ENCODE results near the gene PRR33.

Gene PRR33

GRCh38 chr11:1868636-1869291, 22.9 kb downstream of the PRR33 start:
- peak overlapping the region; percentile 72 to 84 for H3K4me3 Mint-ChIP-seq
- peak overlapping the region; percentile 90 to 93 for H3K27ac Mint-ChIP-seq
- no peak for DNase-seq
- ATAC-seq (replicated peaks) = no peak
- H3K27me3 Mint-ChIP-seq = no peaks in the 10 kb centered on the region
- H3K9me3 Mint-ChIP-seq = no peaks in the 10 kb centered on the region
- peaks cover 65% of the 10 kb centered on the region for H3K36me3 Mint-ChIP-seq (ENCODE audit: insufficient read depth)
- peaks cover 66 to 84% of the 10 kb centered on the region in 2 donors for H3K4me1 Mint-ChIP-seq (ENCODE audit: low read depth in 2 of 2)

- ATAC-seq (replicated peaks) = no peak
- DNase-seq = no peak
- peak overlapping the region; percentile 77 to 93 for H3K27ac Mint-ChIP-seq
- H3K36me3 Mint-ChIP-seq (ENCODE audit: insufficient read depth) = peaks cover 63% of the 10 kb centered on the region
- no peaks in the 10 kb centered on the region for H3K9me3 Mint-ChIP-seq
- H3K4me3 Mint-ChIP-seq = peak overlapping the region; percentile 40 to 51
- no peaks in the 10 kb centered on the region for H3K27me3 Mint-ChIP-seq
- H3K4me1 Mint-ChIP-seq (ENCODE audit: low read depth in 2 of 2) = peaks cover 64 to 80% of the 10 kb centered on the region in 2 donors
Observed at GRCh38 chr11:1868056-1868635, 23.5 kb downstream of the PRR33 start.

DNA sequence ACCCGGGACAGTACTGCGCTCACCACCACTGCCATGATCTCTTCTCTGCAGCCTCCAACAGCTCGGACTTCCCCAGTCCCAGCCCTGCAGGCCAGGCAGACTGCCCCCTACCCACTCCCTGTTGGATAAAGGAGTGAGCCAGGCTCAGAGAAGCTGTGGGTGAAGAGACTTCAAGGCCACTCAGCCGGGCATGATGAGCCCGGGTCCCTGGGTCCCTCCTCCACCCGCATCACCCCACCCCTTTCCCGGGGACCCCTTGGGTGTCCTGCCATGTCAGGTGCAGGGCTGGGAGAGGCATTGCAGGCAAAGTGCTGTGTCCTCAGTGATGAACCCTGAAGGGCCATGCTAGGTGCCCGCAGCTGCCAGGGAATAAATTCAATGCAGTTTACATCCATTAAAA, 24.3 kb downstream of the PRR33 start:
- no peaks in the 10 kb centered on the region for H3K9me3 Mint-ChIP-seq
- peaks cover 58 to 75% of the 10 kb centered on the region in 2 donors for H3K4me1 Mint-ChIP-seq (ENCODE audit: low read depth in 2 of 2)
- no peak for ATAC-seq (replicated peaks)
- H3K27ac Mint-ChIP-seq = peak overlapping the region in 1 of 2 donors; percentile 79
- no peak for DNase-seq
- H3K27me3 Mint-ChIP-seq = no peaks in the 10 kb centered on the region
- H3K4me3 Mint-ChIP-seq = peak overlapping the region in 1 of 2 donors; percentile 40
- peaks cover 63% of the 10 kb centered on the region for H3K36me3 Mint-ChIP-seq (ENCODE audit: insufficient read depth)

DNA sequence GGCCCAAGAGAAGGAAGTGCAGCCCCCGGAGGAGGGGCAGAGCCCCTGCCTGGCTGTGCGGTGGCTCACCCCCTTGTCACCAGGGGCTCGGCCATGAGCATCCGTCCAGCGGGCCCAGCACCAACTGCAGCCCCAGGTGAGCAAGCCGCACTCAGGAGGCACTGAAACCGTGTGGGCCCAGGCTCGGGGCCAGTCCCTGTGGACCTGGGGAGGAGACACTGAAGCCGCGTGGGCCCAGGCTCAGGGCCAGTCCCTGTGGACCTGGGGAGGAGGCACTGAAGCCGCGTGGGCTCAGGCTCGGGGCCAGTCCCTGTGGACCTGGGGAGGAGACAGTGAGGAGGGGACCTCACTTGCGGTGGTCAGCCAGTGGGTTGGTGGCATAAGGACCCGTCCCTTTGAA, 24.9 kb downstream of the PRR33 start:
- no peak for ATAC-seq (replicated peaks)
- H3K9me3 Mint-ChIP-seq = no peaks in the 10 kb centered on the region
- H3K4me3 Mint-ChIP-seq = no peak overlapping the region
- H3K27me3 Mint-ChIP-seq = no peaks in the 10 kb centered on the region
- H3K27ac Mint-ChIP-seq = peak overlapping the region; percentile 89 to 91
- H3K36me3 Mint-ChIP-seq (ENCODE audit: insufficient read depth) = peaks cover 57% of the 10 kb centered on the region
- DNase-seq = no peak
- H3K4me1 Mint-ChIP-seq (ENCODE audit: low read depth in 2 of 2) = peaks cover 52 to 69% of the 10 kb centered on the region in 2 donors

DNA sequence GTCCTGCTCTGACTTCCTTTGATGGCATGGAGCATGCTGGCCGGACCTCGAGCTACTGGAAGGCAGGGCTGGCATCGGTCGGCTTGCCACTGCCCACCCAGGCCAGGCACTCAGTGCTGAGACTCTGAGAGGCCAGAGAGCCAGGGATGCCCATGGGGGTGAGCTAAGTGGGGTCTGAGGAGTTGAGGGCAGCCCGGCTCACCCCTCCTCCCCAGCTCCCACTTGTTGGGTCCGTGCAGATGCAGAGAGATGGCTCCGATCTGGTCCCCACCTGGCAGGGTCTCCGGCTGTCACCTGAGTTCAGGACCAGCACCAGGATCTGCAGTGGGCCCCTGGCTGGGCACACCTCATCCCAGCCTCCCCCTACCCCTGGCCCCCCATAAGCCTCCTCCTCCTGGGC, 25.5 kb downstream of the PRR33 start:
- peaks cover 51% of the 10 kb centered on the region for H3K36me3 Mint-ChIP-seq (ENCODE audit: insufficient read depth)
- peaks cover 47 to 64% of the 10 kb centered on the region in 2 donors for H3K4me1 Mint-ChIP-seq (ENCODE audit: low read depth in 2 of 2)
- H3K27ac Mint-ChIP-seq = peak overlapping the region; percentile 89 to 91
- peak overlapping the region; percentile 6 to 75 for H3K4me3 Mint-ChIP-seq
- no peak for DNase-seq
- no peaks in the 10 kb centered on the region for H3K9me3 Mint-ChIP-seq
- ATAC-seq (replicated peaks) = no peak
- H3K27me3 Mint-ChIP-seq = no peaks in the 10 kb centered on the region

- DNase-seq = no peak
- Mint-ChIP-seq H3K36me3 (ENCODE audit: insufficient read depth) (peaks cover 41% of the 10 kb centered on the region), H3K4me3 (peak overlapping the region; percentile 46 to 75), H3K27me3 (no peaks in the 10 kb centered on the region), H3K9me3 (no peaks in the 10 kb centered on the region), H3K27ac (peak overlapping the region; percentile 84 to 91), H3K4me1 (ENCODE audit: low read depth in 2 of 2) (peaks cover 36 to 52% of the 10 kb centered on the region in 2 donors)
- ATAC-seq (replicated peaks) = no peak
Observed at GRCh38 chr11:1864831-1865665, 26.6 kb downstream of the PRR33 start.

DNA sequence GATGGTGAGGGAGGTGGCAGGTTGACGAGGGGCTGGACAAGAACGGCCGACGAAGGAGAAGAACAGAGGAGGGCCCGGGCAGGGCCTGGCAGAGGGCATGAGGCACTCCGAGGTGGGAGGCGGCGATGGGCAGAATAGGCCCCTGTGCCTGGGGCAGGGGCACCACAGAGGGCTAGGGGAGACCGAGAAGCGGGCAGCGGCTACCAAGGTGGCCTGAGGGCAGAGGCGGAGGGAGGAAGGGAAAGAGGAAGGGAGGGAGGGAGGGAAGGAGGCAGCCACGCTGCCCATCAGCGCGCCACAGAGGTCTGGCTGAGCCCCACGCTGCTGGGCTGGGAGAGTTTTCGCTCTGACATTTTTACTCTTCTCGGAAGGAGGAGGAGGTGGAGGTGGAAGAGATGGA, 27.5 kb downstream of the PRR33 start:
- ATAC-seq (replicated peaks) (no peak), DNase-seq (no peak)
- H3K9me3 Mint-ChIP-seq = no peaks in the 10 kb centered on the region
- peak overlapping the region; percentile 8 to 91 for H3K27ac Mint-ChIP-seq
- H3K27me3 Mint-ChIP-seq = no peaks in the 10 kb centered on the region
- peaks cover 30 to 44% of the 10 kb centered on the region in 2 donors for H3K4me1 Mint-ChIP-seq (ENCODE audit: low read depth in 2 of 2)
- peaks cover 33% of the 10 kb centered on the region for H3K36me3 Mint-ChIP-seq (ENCODE audit: insufficient read depth)
- peak overlapping the region in 1 of 2 donors; percentile 75 for H3K4me3 Mint-ChIP-seq

GRCh38 chr11:1863352-1864216, 28.1 kb downstream of the PRR33 start:
- H3K9me3 Mint-ChIP-seq = no peaks in the 10 kb centered on the region
- no peaks in the 10 kb centered on the region for H3K27me3 Mint-ChIP-seq
- H3K4me3 Mint-ChIP-seq = peak overlapping the region in 1 of 2 donors; percentile 50
- peaks cover 26 to 42% of the 10 kb centered on the region in 2 donors for H3K4me1 Mint-ChIP-seq (ENCODE audit: low read depth in 2 of 2)
- peak overlapping the region; percentile 74 to 91 for H3K27ac Mint-ChIP-seq
- peaks cover 26% of the 10 kb centered on the region for H3K36me3 Mint-ChIP-seq (ENCODE audit: insufficient read depth)
- DNase-seq (no peak), ATAC-seq (replicated peaks) (peak; percentile 59)

- DNase-seq (no peak), ATAC-seq (replicated peaks) (no peak)
- H3K27ac Mint-ChIP-seq = peak overlapping the region; percentile 74 to 91
- no peaks in the 10 kb centered on the region for H3K27me3 Mint-ChIP-seq
- no peaks in the 10 kb centered on the region for H3K9me3 Mint-ChIP-seq
- H3K36me3 Mint-ChIP-seq (ENCODE audit: insufficient read depth) = peaks cover 24% of the 10 kb centered on the region
- H3K4me1 Mint-ChIP-seq (ENCODE audit: low read depth in 2 of 2) = peaks cover 25 to 41% of the 10 kb centered on the region in 2 donors
- peak overlapping the region in 1 of 2 donors; percentile 37 for H3K4me3 Mint-ChIP-seq
Observed at GRCh38 chr11:1862588-1863351, 28.9 kb downstream of the PRR33 start.

DNA sequence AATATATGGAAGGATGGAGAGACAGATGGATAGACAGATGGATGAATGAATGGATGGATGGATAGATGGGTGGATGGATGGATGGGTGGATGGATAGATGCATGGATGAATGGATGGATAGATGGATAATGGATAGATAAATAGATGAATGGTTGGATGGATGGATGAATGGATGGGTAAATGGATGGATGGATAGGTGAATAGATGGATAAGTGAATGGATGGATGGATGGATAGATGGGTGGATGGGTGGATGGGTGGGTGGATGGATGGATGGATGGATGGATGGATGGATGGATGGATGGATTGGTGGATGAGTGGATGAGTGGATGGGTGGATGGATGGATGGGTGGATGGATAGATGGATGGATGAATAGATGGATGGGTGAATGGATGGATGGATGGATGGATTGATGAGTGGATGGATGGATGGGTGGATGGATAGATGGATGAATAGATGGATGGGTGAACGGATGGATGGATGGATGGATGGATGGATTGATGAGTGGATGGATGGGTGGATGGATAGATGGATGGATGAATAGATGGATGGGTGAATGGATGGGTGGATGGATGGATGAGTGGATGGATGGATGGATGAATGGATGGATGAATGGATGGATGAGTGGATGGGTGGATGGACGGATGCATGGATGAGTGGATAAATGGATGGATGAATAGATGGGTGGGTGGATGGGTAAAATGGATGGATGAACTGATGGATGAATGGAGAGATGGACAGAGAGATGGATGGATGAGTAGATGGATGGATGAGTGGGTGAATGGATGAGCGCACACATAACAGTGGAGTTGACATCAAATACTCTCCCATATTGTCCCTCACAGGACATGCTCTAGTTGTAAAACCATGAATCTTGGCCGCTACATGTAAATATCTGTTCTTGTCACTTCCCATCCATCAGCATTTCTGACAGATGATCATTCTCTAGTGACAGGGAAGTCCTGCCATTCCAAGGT, 30.0 kb downstream of the PRR33 start:
- H3K9me3 Mint-ChIP-seq = no peaks in the 10 kb centered on the region
- H3K36me3 Mint-ChIP-seq (ENCODE audit: insufficient read depth) = peaks cover 18% of the 10 kb centered on the region
- ATAC-seq (replicated peaks) (no peak), DNase-seq (no peak)
- H3K4me1 Mint-ChIP-seq (ENCODE audit: low read depth in 2 of 2) = peaks cover 22 to 35% of the 10 kb centered on the region in 2 donors
- H3K27me3 Mint-ChIP-seq = no peaks in the 10 kb centered on the region
- no peak overlapping the region for H3K4me3 Mint-ChIP-seq
- no peak overlapping the region for H3K27ac Mint-ChIP-seq

DNA sequence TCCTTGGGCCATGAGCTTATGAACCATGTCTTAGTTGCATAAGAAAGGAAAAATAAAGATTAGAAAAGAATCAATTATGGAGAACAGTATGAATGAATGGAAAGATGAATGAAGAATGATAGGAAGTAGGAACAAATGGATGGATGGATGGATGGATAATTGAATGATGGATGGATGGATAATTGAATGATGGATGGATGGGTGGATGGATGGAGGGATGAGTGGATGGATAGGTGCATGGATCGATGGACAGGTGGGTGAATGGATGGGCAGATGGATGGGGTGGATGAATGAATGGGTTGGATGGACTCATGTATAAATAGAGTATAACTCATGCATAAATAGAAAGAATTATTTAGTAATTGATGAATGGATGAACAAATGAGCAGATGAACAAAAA, 31.6 kb downstream of the PRR33 start:
- ATAC-seq (replicated peaks) = no peak
- no peaks in the 10 kb centered on the region for H3K27me3 Mint-ChIP-seq

More for the DNA sequence above, 31.6 kb downstream of the PRR33 start:
- Mint-ChIP-seq H3K27ac (no peak overlapping the region), H3K36me3 (ENCODE audit: insufficient read depth) (peaks cover 6% of the 10 kb centered on the region), H3K4me3 (no peak overlapping the region), H3K4me1 (ENCODE audit: low read depth in 2 of 2) (peaks cover 13 to 27% of the 10 kb centered on the region in 2 donors), H3K9me3 (no peaks in the 10 kb centered on the region)
- DNase-seq = no peak

All from effector memory CD8-positive, alpha-beta T cell (primary cell).